Hepatocyte (in vitro differentiated cells): ENCODE measurements around the gene VWA1. TPM values are rescaled to one million over a fixed set of nuclear protein-coding genes. Genes with fewer than 3 reads are reported as not detected.
"Not testable (repeated sequence)": the region's sequence is repeated elsewhere in the genome, so short reads cannot be mapped to it uniquely, and the experiment has no call there.

ENCODE experiments used
- DNase-seq: peaks from one replicate; pipeline ENCODE4 v3.0.0-alpha.2; 2016; ENCODE audit warnings: low spot score
- H2AFZ ChIP-seq: fragments of 200-600 bp; sonication (generic); 2 replicates; pipeline ENCODE4 v1.6.0; 2016; ENCODE audit warnings: antibody characterized with exemption, mild to moderate bottlenecking
- H3K27ac ChIP-seq: fragments of 200-600 bp; sonication (generic); 2 replicates; pipeline ENCODE4 v1.5.1; 2016; ENCODE audit warnings: mild to moderate bottlenecking
- H3K27me3 ChIP-seq: fragments of 200-600 bp; sonication (generic); 2 replicates; pipeline ENCODE4 v1.6.1; 2016
- H3K36me3 ChIP-seq: fragments of 200-600 bp; sonication (generic); replicated peaks from 2 replicates; pipeline ENCODE4 v1.5.1; 2016; ENCODE audit warnings: low read depth; ENCODE audit not compliant: insufficient read depth
- H3K4me1 ChIP-seq: fragments of 200-600 bp; sonication (generic); 2 replicates; pipeline ENCODE4 v1.5.1; 2016; ENCODE audit warnings: mild to moderate bottlenecking, moderate library complexity; ENCODE audit not compliant: insufficient read depth
- H3K4me2 ChIP-seq: fragments of 200-600 bp; sonication (generic); 2 replicates; pipeline ENCODE4 v1.6.0; 2016
- H3K4me3 ChIP-seq: fragments of 200-600 bp; sonication (generic); 2 replicates; pipeline ENCODE4 v1.5.1; 2016; ENCODE audit warnings: mild to moderate bottlenecking
- H3K79me2 ChIP-seq: fragments of 200-600 bp; sonication (generic); 2 replicates; pipeline ENCODE4 v1.6.0; 2017; ENCODE audit warnings: mild to moderate bottlenecking
- H3K9me2 ChIP-seq: fragments of 200-600 bp; sonication (generic); replicated peaks from 2 replicates; pipeline ENCODE4 v1.6.0; 2017; ENCODE audit warnings: mild to moderate bottlenecking; ENCODE audit not compliant: insufficient read depth
- H3K9me3 ChIP-seq: fragments of 200-600 bp; sonication (generic); 2 replicates; pipeline ENCODE4 v1.5.1; 2016; ENCODE audit warnings: low read depth, mild to moderate bottlenecking
- H4K20me1 ChIP-seq: fragments of 200-600 bp; sonication (generic); 2 replicates; pipeline ENCODE4 v1.6.0; 2016; ENCODE audit warnings: mild to moderate bottlenecking; ENCODE audit not compliant: insufficient read depth, poor library complexity, severe bottlenecking
- EZH2 ChIP-seq: fragments of 200-600 bp; sonication (generic); IDR thresholded peaks from 2 replicates; pipeline ENCODE4 v1.6.1; 2016; ENCODE audit warnings: antibody characterized with exemption, mild to moderate bottlenecking, borderline replicate concordance
- EZH2phosphoT487 ChIP-seq: fragments of 200-600 bp; sonication (generic); IDR thresholded peaks from one replicate; pipeline ENCODE4 v1.6.1; 2018; ENCODE audit warnings: antibody characterized with exemption, mild to moderate bottlenecking, low read depth, moderate library complexity; ENCODE audit not compliant: unreplicated experiment, severe bottlenecking
- WGBS: methylation state at CpG from one replicate; pipeline ENCODE4 v1.1.6; 2016; ENCODE audit warnings: low lambda C conversion rate; ENCODE audit errors: missing lambda C conversion rate; 5-methylcytosine and 5-hydroxymethylcytosine counted together
- polyA plus RNA-seq: library from polyadenylated mRNA; unstranded; fragments of >200 nt; fragmentation: Nextera tagmentation; extraction: Ambion mirVana; gene quantifications from 2 replicates; pipeline ENCODE4 v1.2.1, GENCODE V29; 2016
- total RNA-seq: library from RNA; depleted of rRNA; stranded (reverse); fragments of >200 nt; gene quantifications from 2 replicates; pipeline ENCODE4 v1.2.3, GENCODE V29; 2014
- TF ChIP-seq, protein P1 (sequence below): fragments of 200-600 bp; sonication (generic); IDR thresholded peaks from 2 replicates; pipeline ENCODE4 v1.5.1; 2016; ENCODE audit warnings: antibody characterized with exemption, mild to moderate bottlenecking; ENCODE audit not compliant: poor library complexity

VWA1 gene
- total and polyA plus RNA-seq, 2 experiments from 2014 or later = 37.7 to 114 TPM

DNA sequence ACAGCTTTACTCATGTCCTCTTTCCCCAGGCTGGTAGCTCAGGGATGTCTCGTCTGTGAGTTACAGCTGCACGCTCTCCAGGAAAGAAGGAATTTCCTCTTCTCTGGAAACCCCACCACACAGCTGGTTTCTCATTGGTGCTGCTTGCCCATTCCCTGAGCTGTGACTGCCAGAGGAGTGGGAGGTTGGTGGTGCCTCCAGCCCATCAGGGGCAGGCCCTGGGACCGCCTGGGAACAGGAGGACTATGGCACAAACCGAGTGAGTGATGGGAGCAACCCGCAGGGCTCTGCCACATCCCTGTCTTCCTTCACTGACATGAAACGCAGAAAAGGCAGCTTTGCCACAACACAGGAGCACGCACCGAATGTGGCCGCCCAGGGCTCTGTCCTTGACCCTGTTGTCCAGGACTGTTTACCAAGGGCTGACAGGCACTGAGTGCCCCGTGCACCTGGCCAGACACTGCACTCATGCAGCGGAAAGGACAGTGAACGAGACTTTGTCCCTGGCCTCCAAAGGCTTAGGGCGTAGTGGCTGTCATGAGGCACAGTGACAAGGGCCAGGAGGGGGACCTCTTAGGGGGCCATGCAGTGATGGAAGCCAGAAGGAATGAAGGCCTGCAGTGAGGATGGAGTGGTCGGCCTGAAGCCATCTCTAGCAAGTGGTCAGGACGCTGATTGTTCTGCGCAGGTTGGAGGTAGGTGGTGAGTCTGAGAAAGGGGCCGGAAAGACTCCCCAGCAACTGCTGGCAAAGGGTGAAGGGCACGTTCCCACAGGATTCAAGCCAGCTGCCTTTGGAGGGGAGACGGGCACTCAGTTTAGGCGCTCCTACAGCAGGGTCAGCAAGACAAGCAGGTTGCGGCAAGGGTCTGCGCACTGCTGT lies 34.7 kb upstream of the VWA1 start:
- H3K79me2 ChIP-seq = peaks cover 69% of the 10 kb centered on the region
- peak overlapping the region; percentile 92 for H3K4me2 ChIP-seq
- H2AFZ ChIP-seq = no peak overlapping the region
- H4K20me1 ChIP-seq = no peaks in the 10 kb centered on the region
- H3K9me2 ChIP-seq = no peaks in the 10 kb centered on the region
- peak overlapping the region; percentile 48 for H3K4me3 ChIP-seq
- TF ChIP-seq EZH2phosphoT487 (no peak), EZH2 (no peak)
- TF ChIP-seq, protein P1, sequence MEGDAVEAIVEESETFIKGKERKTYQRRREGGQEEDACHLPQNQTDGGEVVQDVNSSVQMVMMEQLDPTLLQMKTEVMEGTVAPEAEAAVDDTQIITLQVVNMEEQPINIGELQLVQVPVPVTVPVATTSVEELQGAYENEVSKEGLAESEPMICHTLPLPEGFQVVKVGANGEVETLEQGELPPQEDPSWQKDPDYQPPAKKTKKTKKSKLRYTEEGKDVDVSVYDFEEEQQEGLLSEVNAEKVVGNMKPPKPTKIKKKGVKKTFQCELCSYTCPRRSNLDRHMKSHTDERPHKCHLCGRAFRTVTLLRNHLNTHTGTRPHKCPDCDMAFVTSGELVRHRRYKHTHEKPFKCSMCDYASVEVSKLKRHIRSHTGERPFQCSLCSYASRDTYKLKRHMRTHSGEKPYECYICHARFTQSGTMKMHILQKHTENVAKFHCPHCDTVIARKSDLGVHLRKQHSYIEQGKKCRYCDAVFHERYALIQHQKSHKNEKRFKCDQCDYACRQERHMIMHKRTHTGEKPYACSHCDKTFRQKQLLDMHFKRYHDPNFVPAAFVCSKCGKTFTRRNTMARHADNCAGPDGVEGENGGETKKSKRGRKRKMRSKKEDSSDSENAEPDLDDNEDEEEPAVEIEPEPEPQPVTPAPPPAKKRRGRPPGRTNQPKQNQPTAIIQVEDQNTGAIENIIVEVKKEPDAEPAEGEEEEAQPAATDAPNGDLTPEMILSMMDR = no peak
- peaks cover 28% of the 10 kb centered on the region for H3K4me1 ChIP-seq
- H3K36me3 ChIP-seq = no peaks in the 10 kb centered on the region
- no peaks in the 10 kb centered on the region for H3K27me3 ChIP-seq
- DNase-seq = peak; percentile 38
- 88% methylated on average over 22 of the region's 22 CpGs for WGBS
- no peaks in the 10 kb centered on the region for H3K9me3 ChIP-seq
- peak overlapping the region; percentile 83 for H3K27ac ChIP-seq

DNA sequence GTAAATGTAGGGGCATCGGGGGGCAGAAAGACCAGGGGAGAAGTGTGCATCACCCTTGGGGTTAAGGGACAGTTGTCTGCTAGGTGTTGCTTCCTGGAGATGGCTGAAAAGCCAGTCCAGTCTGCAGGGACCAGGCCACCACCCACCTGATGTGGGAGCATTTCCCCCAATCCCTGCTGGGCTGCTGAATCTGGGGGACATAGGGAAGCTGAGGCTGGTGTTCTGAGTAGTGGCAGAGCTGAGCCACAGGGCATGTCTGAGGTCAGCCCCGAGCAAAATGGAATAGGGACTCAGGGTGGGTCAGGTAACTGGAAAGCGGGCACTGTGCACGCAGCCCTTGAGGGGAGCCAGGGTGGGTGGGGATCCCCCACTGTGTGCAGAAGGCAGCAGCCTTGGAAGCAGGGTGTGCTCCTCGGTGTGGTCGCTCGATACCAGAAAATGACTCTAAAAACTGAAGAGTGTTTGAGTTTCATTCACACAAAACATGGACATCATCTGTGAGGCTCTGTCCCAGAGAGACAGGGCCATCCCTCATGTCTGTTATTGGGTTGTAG lies 34.0 kb upstream of the VWA1 start:
- DNase-seq = no peak
- no peaks in the 10 kb centered on the region for H3K36me3 ChIP-seq
- peaks cover 72% of the 10 kb centered on the region for H3K79me2 ChIP-seq
- TF ChIP-seq EZH2 (no peak), EZH2phosphoT487 (no peak)
- TF ChIP-seq, protein P1 = no peak
- WGBS = 96% methylated on average over 7 of the region's 7 CpGs
- H3K9me2 ChIP-seq = no peaks in the 10 kb centered on the region
- no peaks in the 10 kb centered on the region for H3K27me3 ChIP-seq
- no peak overlapping the region for H2AFZ ChIP-seq
- no peaks in the 10 kb centered on the region for H3K9me3 ChIP-seq
- no peaks in the 10 kb centered on the region for H4K20me1 ChIP-seq
- H3K4me3 ChIP-seq = no peak overlapping the region
- peak overlapping the region; percentile 92 for H3K4me2 ChIP-seq
- peaks cover 34% of the 10 kb centered on the region for H3K4me1 ChIP-seq
- H3K27ac ChIP-seq = peak overlapping the region; percentile 33

DNA sequence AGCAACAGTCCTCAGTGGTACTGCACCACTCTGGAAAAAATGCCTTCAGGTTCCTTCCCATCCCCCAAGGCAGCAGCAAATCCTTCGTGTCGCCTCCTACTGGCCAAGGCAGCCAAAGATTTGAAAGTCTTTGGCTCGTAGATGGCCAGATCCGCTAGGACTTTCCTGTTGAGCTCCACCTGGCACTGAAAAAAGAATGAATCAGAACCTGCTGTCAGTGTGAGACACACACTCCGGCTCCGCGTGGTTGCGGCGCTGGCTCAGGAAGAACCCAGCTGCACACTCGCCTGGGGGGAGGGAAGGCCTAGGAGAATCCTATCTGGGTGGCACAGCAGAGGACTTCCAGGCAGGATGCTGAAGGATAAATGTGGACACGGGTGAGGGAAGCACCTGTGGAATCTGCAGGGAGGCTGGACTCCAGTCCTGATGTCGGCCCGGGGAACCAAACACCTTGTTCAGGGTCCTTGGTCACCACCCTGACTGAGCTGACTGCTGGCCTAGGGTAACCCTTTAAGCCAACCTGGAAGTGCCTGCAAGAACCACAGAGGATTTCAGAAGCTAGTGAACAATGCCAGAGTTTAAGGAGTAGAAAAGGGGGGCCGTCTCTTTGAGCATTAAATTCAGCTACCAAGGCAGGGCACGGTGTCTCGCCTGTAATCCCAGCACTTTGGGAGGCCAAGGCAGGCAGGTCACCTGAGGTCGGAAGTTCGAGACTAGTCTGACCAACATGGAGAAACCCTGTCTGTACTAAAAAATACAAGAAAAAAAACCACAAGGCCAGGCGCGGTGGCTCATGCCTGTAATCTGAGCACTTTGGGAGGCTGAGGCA lies 33.2 kb upstream of the VWA1 start:
- Histone ChIP-seq H3K27ac (peak overlapping the region; percentile 33), H3K36me3 (no peaks in the 10 kb centered on the region), H3K4me3 (no peak overlapping the region), H2AFZ (no peak overlapping the region), H4K20me1 (no peaks in the 10 kb centered on the region), H3K9me2 (no peaks in the 10 kb centered on the region), H3K4me1 (peaks cover 34% of the 10 kb centered on the region), H3K79me2 (peaks cover 71% of the 10 kb centered on the region), H3K9me3 (no peaks in the 10 kb centered on the region), H3K27me3 (no peaks in the 10 kb centered on the region), H3K4me2 (no peak overlapping the region)
- 86% methylated on average over 20 of the region's 20 CpGs for WGBS
- no peak for TF ChIP-seq EZH2phosphoT487
- TF ChIP-seq, protein P1 = peak; percentile 54
- peak; percentile 69 for DNase-seq

DNA sequence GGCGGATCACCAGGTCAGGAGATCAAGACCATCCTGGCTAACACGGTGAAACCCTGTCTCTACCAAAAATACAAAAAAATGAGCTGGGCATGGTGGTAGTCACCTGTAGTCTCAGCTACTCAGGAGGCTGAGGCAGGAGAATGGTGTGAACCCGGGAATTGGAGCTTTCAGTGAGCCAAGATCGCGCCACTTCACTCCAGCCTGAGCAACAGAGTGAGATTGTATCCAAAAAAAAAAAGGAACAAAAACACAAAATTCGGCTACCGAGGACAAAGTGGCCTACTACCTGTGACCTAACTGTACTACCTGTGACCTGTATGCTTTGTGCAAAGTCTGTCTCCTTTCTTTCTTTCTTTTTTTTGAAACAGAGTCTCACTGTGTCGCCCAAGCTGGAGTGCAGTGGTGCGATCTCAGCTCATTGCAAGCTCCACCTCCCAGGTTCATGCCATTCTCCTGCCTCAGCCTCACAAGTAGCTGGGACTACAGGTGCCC lies 32.5 kb upstream of the VWA1 start:
- peaks cover 30% of the 10 kb centered on the region for H3K4me1 ChIP-seq

More for the DNA sequence above, 32.5 kb upstream of the VWA1 start:
- H3K79me2 ChIP-seq = peaks cover 71% of the 10 kb centered on the region
- H3K27ac ChIP-seq, H3K27me3 ChIP-seq, DNase-seq, H3K9me2 ChIP-seq, H3K4me3 ChIP-seq, H4K20me1 ChIP-seq, H2AFZ ChIP-seq, H3K9me3 ChIP-seq, H3K4me2 ChIP-seq, H3K36me3 ChIP-seq: not testable (repeated sequence)
- WGBS = 97% methylated on average over 9 of the region's 9 CpGs
